GM21447 (cell line): ENCODE results near the gene CDKN1C.

Experiments used
- ATAC-seq: cut with Tn5 transposase; IDR thresholded peaks from one replicate; pipeline ENCODE4 v1.9.1; 2021; ENCODE audit not compliant: unreplicated experiment

CDKN1C gene

GRCh38 chr11:2923446-2924375, 38.1 kb upstream of the CDKN1C start:
- ATAC-seq, result no peak

- ATAC-seq, result no peak
These were observed 37.1 kb upstream of the CDKN1C start for GRCh38 chr11:2922655-2923054.

- ATAC-seq, result no peak
These were observed 36.3 kb upstream of the CDKN1C start for GRCh38 chr11:2921742-2922493.

- no peak for ATAC-seq
These were observed 35.7 kb upstream of the CDKN1C start for GRCh38 chr11:2921261-2921660.

GRCh38 chr11:2920343-2920742, 34.8 kb upstream of the CDKN1C start:
- no peak for ATAC-seq

GRCh38 chr11:2919837-2920236, 34.3 kb upstream of the CDKN1C start:
- no peak for ATAC-seq

- no peak for ATAC-seq
These were observed 33.6 kb upstream of the CDKN1C start for GRCh38 chr11:2919188-2919587.

- ATAC-seq, result no peak
These were observed 32.4 kb upstream of the CDKN1C start for GRCh38 chr11:2917842-2918490.

- no peak for ATAC-seq
These were observed 31.5 kb upstream of the CDKN1C start for GRCh38 chr11:2916892-2917645.

GRCh38 chr11:2916114-2916891, 30.7 kb upstream of the CDKN1C start:
- ATAC-seq, result no peak

GRCh38 chr11:2915473-2915872, 29.9 kb upstream of the CDKN1C start:
- ATAC-seq, result no peak

GRCh38 chr11:2914455-2915195, 29.1 kb upstream of the CDKN1C start:
- no peak for ATAC-seq

- no peak for ATAC-seq
These were observed 28.2 kb upstream of the CDKN1C start for GRCh38 chr11:2913776-2914175.

GRCh38 chr11:2913019-2913431, 27.4 kb upstream of the CDKN1C start:
- ATAC-seq, result no peak

GRCh38 chr11:2912498-2912897, 26.9 kb upstream of the CDKN1C start:
- no peak for ATAC-seq

GRCh38 chr11:2911785-2912391, 26.3 kb upstream of the CDKN1C start:
- ATAC-seq, result no peak

- ATAC-seq, result no peak
These were observed 25.7 kb upstream of the CDKN1C start for GRCh38 chr11:2911088-2911784.

GRCh38 chr11:2910401-2910955, 24.9 kb upstream of the CDKN1C start:
- ATAC-seq, result no peak
